Measurements from ENCODE around the gene IRF2BP2.

The IRF2BP2 gene

DNA sequence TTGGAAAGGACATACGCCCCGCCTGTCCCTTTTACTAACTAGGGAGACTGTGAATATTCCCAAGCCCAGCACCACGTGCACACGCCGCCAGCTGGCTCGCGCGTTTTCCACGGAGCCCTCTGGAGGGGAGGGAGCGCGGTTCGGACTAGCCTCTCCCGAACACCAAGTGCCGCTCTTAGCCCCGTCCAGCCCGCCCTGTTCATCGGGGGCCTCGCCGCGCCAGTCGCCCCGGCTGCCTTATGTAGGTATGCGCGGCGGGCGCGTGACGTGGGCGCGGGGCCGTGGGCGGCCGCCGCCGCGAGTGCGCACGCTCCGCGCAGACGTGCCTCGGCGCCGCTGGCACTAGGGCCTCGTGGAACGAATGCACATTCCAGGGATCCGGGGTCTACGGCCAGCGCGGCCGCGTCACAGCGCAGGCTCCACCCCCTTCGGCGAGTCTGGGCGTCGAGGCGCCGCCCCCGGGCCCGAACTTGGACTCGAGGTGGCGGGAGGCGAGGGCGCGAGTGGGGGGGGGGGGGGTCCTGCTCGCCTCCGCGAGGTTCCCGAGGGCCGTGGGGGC, 767 bp upstream of the IRF2BP2 start:
- peak; percentile 67 for DNase-seq (ENCODE audit: insufficient read length)
- peak; percentile 82 for FAIRE-seq
- TF ChIP-seq TAF1 (IDR thresholded peaks at IDR 0.05; ENCODE audit: borderline replicate concordance, low read depth, low read length) = peak; percentile 69; the same call in 1 of the 2 replicates
- peak; percentile 94 for TF ChIP-seq POLR2A (IDR thresholded peaks at IDR 0.05; ENCODE audit: low read depth, low read length)
- TF ChIP-seq POLR2AphosphoS5 (IDR thresholded peaks at IDR 0.05; ENCODE audit: low read depth, low read length) = peak; percentile 96

DNA sequence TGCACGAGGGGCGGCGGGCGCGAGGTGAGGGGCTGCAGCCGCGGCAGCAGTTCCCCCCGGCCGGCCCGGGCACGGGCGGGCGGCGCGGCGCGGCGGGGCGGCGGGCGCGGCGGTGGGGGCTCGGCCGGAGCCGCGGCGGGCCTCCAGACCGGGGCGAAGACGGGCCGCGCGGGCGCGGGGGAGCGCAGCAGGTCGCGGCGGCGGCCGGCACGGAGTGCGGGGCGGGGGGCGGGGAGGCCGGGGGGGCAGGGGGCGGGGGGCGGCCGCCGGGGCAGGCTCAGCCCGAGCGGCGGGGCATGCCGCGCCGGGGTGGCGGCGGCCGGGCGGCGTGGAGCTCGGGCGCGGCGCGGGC, 311 bp downstream of the IRF2BP2 start:
- no peak for DNase-seq (ENCODE audit: insufficient read length)
- FAIRE-seq = no peak
- TF ChIP-seq TAF1 (IDR thresholded peaks at IDR 0.05; ENCODE audit: borderline replicate concordance, low read depth, low read length) (no peak), POLR2AphosphoS5 (IDR thresholded peaks at IDR 0.05; ENCODE audit: low read depth, low read length) (peak; percentile 53), POLR2A (IDR thresholded peaks at IDR 0.05; ENCODE audit: low read depth, low read length) (no peak)

DNA sequence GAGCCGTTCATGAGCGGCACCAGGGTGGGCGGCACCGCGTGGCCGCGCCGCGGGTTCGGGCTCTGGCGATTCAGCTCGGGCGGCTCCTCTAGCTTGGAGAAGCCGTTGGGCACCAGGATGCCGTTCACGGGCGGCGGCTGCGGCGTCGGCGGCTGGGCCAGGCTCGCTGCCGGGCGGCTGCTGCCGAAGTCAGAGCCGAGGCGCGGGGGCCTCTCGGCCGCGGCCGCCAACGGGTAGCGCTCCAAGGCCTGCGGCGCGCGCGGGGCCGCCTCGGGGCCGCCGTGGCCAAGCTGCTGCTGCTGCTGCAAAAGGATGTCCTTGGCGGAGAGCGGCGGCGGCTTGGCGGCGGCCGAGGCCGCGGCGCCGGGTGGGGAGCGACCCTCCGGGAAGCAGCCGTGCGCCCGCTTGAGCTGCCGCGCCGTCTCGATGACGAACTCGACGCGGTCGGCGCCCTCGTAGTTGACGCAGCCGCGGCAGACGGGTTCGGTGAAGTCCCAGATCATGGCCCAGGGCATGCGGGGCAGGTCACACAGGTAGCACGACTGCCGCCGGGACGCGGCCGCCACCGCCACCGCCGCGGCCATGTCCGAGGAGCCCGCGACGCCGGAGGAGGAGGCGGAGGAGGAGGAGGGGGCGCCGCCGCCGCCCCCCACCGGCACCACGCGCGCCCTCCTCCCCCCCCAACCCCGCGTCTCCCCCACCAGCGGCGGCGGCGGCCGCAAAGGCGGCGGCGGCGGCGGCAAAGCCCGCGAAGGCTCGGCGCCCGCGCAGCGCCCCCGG, 877 bp downstream of the IRF2BP2 start:
- FAIRE-seq (peak; percentile 60), DNase-seq (ENCODE audit: insufficient read length) (no peak)
- TF ChIP-seq TAF1 (IDR thresholded peaks at IDR 0.05; ENCODE audit: borderline replicate concordance, low read depth, low read length) (no peak), POLR2A (IDR thresholded peaks at IDR 0.05; ENCODE audit: low read depth, low read length) (peak; percentile 81), POLR2AphosphoS5 (IDR thresholded peaks at IDR 0.05; ENCODE audit: low read depth, low read length) (peak; percentile 67)

DNA sequence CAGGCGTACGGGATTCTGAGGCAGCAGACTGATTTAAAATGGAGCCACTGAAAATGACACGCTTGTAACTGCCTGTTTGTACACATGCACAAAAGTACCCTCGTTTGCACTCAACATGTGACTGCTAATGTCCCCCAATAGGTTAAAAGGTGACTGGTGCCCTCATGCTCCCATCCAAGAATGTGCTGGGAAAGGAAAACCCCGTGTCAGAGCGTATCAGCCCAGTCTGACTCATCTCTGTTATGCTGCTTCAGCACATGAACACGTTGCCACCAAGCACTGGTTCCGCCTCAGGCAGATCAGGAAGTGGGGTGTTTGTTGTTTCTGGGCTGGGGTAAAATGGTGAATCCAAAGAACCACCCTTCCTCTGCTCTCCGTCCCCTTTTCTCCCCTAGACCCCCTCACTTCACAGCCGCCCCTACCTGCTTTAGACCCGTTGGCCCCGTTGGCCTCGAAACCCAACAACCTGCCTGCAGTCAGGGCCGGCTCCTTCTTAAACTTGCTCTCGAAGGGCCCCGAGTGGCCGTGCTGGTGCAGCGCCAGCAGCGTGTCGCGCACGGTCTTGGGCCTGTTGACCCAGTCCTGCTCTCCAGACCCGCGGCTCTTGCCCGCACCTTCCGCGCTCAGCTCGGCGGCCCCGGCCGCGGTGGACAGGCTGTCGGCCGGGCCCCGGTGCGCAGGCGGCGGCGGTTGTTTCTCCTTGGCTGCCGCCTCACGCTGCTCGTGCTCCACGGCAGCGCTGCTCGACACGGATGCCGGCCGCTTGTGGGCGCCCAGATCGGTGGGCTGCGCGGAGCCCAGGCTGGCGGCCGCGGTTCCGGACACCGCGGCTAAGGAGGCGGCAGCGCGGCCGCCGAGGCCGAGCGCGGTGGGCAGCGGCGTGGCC, 1.7 kb downstream of the IRF2BP2 start:
- peak; percentile 48 for DNase-seq (ENCODE audit: insufficient read length)
- peak; percentile 77 for TF ChIP-seq POLR2A (IDR thresholded peaks at IDR 0.05; ENCODE audit: low read depth, low read length)
- TF ChIP-seq TAF1 (IDR thresholded peaks at IDR 0.05; ENCODE audit: borderline replicate concordance, low read depth, low read length) = peak; percentile 23
- TF ChIP-seq POLR2AphosphoS5 (IDR thresholded peaks at IDR 0.05; ENCODE audit: low read depth, low read length) = peak; percentile 92
- FAIRE-seq = peak; percentile 95

DNA sequence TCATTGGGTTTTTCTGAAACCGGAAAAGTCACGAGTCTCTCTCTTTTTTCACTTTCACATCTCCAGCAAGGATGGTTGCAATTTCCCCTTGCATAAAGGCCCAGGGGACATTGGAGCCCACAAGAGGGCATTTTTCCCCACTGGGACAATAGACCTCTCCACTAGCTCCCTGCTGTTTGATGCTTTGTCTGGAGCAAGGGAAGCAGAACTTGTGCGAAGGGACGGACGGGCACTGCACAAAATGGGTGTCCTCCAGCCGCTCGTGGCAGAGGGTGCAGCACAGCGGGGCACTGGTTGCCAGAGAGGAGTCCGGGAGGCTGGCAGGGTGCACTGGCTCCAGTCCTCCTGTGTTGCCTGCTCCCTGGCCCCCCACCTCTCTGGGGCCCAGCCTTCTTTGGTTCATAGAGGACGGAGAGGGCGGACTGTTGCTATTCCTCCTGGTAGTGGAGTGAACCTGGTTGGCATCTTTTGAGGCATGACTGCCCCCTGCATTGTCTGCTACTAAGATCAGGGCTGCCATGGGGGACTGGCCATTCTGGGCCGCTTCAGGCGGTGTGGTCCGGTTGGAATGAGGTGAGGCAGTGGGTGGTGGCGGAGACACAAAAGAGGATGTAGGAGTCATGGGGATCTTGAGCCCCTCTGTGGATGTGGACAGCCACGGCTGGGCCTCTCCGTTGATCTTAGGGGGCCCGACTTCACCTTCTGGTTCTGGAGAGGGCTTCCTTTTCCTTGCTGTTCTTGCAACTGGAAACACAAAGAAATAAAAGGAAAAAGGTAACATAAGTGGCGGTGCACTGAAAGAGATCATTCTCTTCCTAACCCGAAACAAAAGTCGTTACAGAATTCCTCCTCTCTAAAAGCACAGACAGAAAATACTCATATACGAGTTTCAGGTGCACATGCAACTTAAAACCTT, 2.6 kb downstream of the IRF2BP2 start:
- TF ChIP-seq POLR2AphosphoS5 (IDR thresholded peaks at IDR 0.05; ENCODE audit: low read depth, low read length) (no peak; the same call in 1 of the 2 replicates), POLR2A (IDR thresholded peaks at IDR 0.05; ENCODE audit: low read depth, low read length) (peak; percentile 73)
- DNase-seq (ENCODE audit: insufficient read length) (no peak), FAIRE-seq (no peak)

DNA sequence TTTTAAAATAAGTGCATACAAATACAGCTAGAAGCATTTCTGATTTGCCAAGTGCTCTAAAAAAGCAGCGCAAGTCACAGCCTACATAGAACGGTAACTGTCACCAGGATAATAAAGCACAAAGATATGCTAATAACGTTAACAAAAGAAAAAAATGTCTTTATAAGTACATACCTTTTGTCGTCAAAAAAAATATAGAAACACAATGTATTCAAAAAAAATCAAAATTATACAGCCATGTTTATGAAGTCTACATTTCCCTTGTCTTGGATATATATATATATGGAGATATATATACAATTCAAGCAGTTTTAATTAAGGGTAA, 3.2 kb downstream of the IRF2BP2 start:
- no peak for DNase-seq (ENCODE audit: insufficient read length)
- TF ChIP-seq TAF1 (IDR thresholded peaks at IDR 0.05; ENCODE audit: borderline replicate concordance, low read depth, low read length) (no peak), POLR2A (IDR thresholded peaks at IDR 0.05; ENCODE audit: low read depth, low read length) (no peak), POLR2AphosphoS5 (IDR thresholded peaks at IDR 0.05; ENCODE audit: low read depth, low read length) (no peak)
- no peak for FAIRE-seq

DNA sequence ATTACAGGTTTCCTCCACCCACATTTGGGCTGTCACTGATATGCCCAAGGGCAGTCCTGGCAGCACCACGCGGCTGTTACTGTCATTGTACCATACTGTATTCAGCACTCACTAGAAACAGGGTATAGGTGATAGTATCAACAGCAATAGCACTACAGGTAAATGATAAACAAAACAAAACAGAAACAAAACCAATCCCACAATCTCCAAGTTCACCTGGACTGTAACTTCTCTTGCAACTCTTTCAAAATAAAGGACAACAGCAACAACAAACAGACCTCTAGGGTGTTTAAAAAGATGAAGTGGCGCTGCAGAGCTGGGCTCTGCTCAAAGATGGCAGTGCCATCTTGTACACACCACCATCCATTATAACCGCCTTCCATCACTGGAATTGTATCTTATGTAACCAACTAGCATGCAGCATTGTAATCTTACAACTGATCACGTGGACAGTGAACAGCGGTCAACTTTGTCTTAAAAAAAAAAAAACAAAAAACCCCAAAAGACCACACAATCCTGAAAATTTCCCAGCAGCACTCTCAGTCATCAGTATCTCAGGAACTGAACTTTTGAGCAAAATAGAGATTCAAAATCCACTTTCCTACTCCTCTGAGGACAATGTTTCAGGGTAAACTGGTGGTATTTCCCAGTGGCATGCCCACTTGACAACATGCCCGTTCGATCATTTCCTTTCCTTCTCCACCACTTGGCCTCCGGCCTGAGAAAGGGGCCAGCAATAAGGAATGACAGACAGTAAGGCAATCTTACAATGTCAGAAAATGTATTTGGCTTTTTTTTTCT, 3.8 kb downstream of the IRF2BP2 start:
- FAIRE-seq (peak; percentile 84), DNase-seq (ENCODE audit: insufficient read length) (no peak)
- TF ChIP-seq POLR2A (IDR thresholded peaks at IDR 0.05; ENCODE audit: low read depth, low read length) = peak; percentile 18
- no peak for TF ChIP-seq TAF1 (IDR thresholded peaks at IDR 0.05; ENCODE audit: borderline replicate concordance, low read depth, low read length)
- peak; percentile 75 for TF ChIP-seq POLR2AphosphoS5 (IDR thresholded peaks at IDR 0.05; ENCODE audit: low read depth, low read length)

DNA sequence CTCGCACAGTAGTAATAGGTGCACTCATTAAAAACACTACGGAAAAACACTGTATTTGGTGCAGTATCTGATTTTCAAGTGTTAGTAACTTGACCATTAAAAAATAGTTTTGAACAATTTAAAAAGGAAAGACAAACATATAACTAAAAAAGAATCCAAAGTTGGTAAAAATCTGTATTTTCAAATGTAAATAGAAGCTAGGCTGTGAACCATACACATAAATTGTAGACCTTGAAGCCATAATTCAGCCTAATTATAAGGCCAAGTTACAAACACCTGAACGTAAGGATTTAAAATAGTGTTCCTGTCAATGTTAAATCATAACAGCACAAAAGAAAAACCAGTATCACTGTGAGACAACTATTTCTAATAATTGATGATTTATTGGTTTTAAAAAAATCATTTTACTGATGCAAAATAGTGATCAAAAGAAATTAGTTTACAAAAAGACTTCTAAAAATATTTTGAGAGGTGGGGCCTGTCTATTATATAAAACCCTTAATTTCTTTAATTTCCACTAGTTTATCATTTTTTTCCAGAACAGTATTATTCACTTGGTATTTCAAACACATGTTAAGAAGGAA, 4.5 kb downstream of the IRF2BP2 start:
- DNase-seq (ENCODE audit: insufficient read length) (no peak), FAIRE-seq (no peak)
- TF ChIP-seq POLR2A (IDR thresholded peaks at IDR 0.05; ENCODE audit: low read depth, low read length) (0 out of 2 replicates have a peak, but pooled peaks have one; percentile 3), TAF1 (IDR thresholded peaks at IDR 0.05; ENCODE audit: borderline replicate concordance, low read depth, low read length) (no peak), POLR2AphosphoS5 (IDR thresholded peaks at IDR 0.05; ENCODE audit: low read depth, low read length) (no peak)

DNA sequence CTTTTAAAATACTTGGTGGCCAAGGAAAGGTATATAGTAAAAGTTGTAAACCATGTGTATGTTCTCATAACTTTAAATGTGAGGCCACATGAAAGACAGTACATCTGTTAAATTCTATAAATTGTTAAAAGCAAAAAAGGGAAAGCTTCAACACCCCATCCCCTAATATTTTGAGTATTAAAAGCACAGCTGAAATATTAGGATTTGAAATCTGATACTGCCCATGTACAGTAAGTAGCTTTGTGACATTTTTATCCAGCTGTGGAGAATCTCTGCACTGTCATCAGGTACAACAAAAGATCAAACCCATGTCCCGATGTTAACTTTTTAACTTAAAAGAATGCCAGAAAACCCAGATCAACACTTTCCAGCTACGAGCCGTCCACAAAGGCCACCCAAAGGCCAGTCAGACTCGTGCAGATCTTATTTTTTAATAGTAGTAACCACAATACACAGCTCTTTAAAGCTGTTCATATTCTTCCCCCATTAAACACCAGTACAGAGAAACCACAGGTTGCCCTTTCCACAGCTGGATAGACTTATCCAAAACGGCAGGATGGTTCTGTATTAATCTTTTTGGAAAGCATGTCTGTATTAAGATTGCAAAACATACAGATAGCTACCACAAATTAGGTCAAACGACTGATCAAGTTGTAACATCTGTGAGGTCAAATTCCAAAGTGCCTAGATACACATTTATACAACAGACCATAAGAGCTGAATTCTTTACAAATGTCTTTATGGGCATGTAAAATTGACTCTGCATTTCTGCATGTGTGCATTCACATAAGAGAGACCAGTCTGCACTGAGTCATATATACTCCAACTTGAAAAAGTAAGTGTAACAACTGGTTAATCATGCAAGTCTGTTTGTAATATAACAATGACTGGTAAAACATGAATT, 5.2 kb downstream of the IRF2BP2 start:
- no peak for DNase-seq (ENCODE audit: insufficient read length)
- no peak for TF ChIP-seq TAF1 (IDR thresholded peaks at IDR 0.05; ENCODE audit: borderline replicate concordance, low read depth, low read length)
- 0 out of 2 replicates have a peak, but pooled peaks have one; percentile 17 for TF ChIP-seq POLR2A (IDR thresholded peaks at IDR 0.05; ENCODE audit: low read depth, low read length)
- peak; percentile 35; the same call in 1 of the 2 replicates for TF ChIP-seq POLR2AphosphoS5 (IDR thresholded peaks at IDR 0.05; ENCODE audit: low read depth, low read length)
- no peak for FAIRE-seq
